Measurements from ENCODE around the gene PLPPR1.

DNA sequence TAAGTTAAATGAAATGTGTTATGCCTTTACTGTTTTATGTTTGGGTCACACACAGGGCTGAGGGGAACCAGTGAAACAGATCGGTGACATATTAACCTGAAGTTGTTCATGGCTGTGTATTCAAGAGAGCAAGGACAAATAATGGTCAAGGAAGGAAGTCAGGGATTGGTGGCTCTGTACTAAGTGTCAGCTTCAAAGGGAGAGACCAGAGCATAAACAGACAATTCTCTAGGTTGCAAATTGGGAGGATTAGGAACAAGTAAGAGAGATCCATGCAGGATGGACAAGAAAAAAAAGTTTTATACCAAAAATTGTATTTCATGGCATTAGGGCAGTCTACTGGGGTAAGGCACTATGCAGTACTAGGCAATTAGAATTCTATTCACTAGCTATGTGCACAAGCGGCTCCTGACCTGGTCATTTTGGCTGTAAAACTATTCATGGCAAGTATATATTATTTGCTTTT, 156.3 kb downstream of the PLPPR1 start:
- TF ChIP-seq CTCF (IDR thresholded peaks at IDR 0.05), result no peak
- no peak for TF ChIP-seq POLR2AphosphoS5 (IDR thresholded peaks at IDR 0.05; ENCODE audit: insufficient read depth in 1 of 2, low read depth in 1 of 2)
- TF ChIP-seq POLR2A (IDR thresholded peaks at IDR 0.05), result no peak
